Endothelial cell of hepatic sinusoid (primary cell): ENCODE measurements around the gene DYNLT3.

Experiments used
- in situ Hi-C: cut with HindIII; loops from 2 replicates; pipeline ENCODE4 v1.10.0; 2017; ENCODE audit warnings: low sequenced_read_pairs

The DYNLT3 gene

GRCh38 chrX:37846141-37846540 lies 1.2 kb downstream of the DYNLT3 start:
- in situ Hi-C loops = no loop called here

GRCh38 chrX:37844622-37845021 lies 2.7 kb downstream of the DYNLT3 start:
- in situ Hi-C loops = no loop called here

GRCh38 chrX:37840931-37841330 lies 6.4 kb downstream of the DYNLT3 start:
- in situ Hi-C loops = no loop called here

GRCh38 chrX:37834937-37835336 lies 12.4 kb downstream of the DYNLT3 start:
- in situ Hi-C loops = no loop called here

- in situ Hi-C loops = no loop called here
Observed at GRCh38 chrX:37830371-37830770, 17.0 kb downstream of the DYNLT3 start.

- in situ Hi-C loops = no loop called here
Observed at GRCh38 chrX:37829721-37830120, 17.6 kb downstream of the DYNLT3 start.

- in situ Hi-C loops = no loop called here
Observed at GRCh38 chrX:37825215-37825842, 22.0 kb downstream of the DYNLT3 start.

GRCh38 chrX:37824491-37825214 lies 22.7 kb downstream of the DYNLT3 start:
- in situ Hi-C loops = no loop called here

GRCh38 chrX:37820646-37821045 lies 26.7 kb downstream of the DYNLT3 start:
- in situ Hi-C loops = no loop called here

- in situ Hi-C loops = no loop called here
Observed at GRCh38 chrX:37818031-37818430, 29.3 kb downstream of the DYNLT3 start.

- in situ Hi-C loops = no loop called here
Observed at GRCh38 chrX:37817579-37817978, 29.8 kb downstream of the DYNLT3 start.

- in situ Hi-C loops = no loop called here
Observed at GRCh38 chrX:37817176-37817575, 30.2 kb downstream of the DYNLT3 start.

- in situ Hi-C loops = no loop called here
Observed at GRCh38 chrX:37816766-37817165, 30.6 kb downstream of the DYNLT3 start.

- in situ Hi-C loops = no loop called here
Observed at GRCh38 chrX:37815366-37815765, 32.0 kb downstream of the DYNLT3 start.

GRCh38 chrX:37813570-37813969 lies 33.8 kb downstream of the DYNLT3 start:
- in situ Hi-C loops = no loop called here

GRCh38 chrX:37812110-37812509 lies 35.3 kb downstream of the DYNLT3 start:
- in situ Hi-C loops = no loop called here

GRCh38 chrX:37809970-37810369 lies 37.4 kb downstream of the DYNLT3 start:
- in situ Hi-C loops = no loop called here

GRCh38 chrX:37803057-37803456 lies 44.3 kb downstream of the DYNLT3 start:
- in situ Hi-C loops = no loop called here

GRCh38 chrX:37802028-37802427 lies 45.3 kb downstream of the DYNLT3 start:
- in situ Hi-C loops = no loop called here

GRCh38 chrX:37800717-37801116 lies 46.7 kb downstream of the DYNLT3 start:
- in situ Hi-C loops = no loop called here

GRCh38 chrX:37799936-37800335 lies 47.4 kb downstream of the DYNLT3 start:
- in situ Hi-C loops = no loop called here

GRCh38 chrX:37796805-37797204 lies 50.6 kb downstream of the DYNLT3 start:
- in situ Hi-C loops = no loop called here

GRCh38 chrX:37796310-37796709 lies 51.1 kb downstream of the DYNLT3 start:
- in situ Hi-C loops = no loop called here
